ENCODE results near the gene TMEM106C. TPM values are rescaled to one million over a fixed set of nuclear protein-coding genes. Genes with fewer than 3 reads are reported as not detected.
A peak's percentile ranks its signal among the peaks of the same experiment; 100 is the strongest.

TMEM106C gene
- total and polyA plus RNA-seq, 8 donors, result 24.7 to 44.7 (median 31.7) TPM

GRCh38 chr12:47942614-47943225 is 20.7 kb upstream of the TMEM106C start:
- H3K27me3 ChIP-seq, result peaks cover 0 to 4% (median 0%) of the 10 kb centered on the region in 4 donors
- H3K27ac ChIP-seq, result no peak overlapping the region
- no peak for DNase-seq
- FAIRE-seq, result no peak
- H3K36me3 ChIP-seq, result no peaks in the 10 kb centered on the region
- H3K4me3 ChIP-seq, result no peak overlapping the region
- no peak for TF ChIP-seq CTCF (IDR thresholded peaks at IDR 0.05)
- ATAC-seq, result no peak
- 52 to 58% methylated on average over 30 to 31 of the region's 31 CpGs for WGBS, 2 donors
- intact Hi-C loops (cut with DNase I), result no loop called here
- H3K4me1 ChIP-seq, result peaks cover 0 to 4% (median 0%) of the 10 kb centered on the region in 3 donors
- H3K9me3 ChIP-seq, result no peaks in the 10 kb centered on the region

- no peaks in the 10 kb centered on the region for H3K9me3 ChIP-seq
- FAIRE-seq (no peak), DNase-seq (peak in 2 of 6 donors; percentile 25 to 48), ATAC-seq (peak in 3 of 4 donors; percentile 23 to 42 (median 39))
- H3K36me3 ChIP-seq, result no peaks in the 10 kb centered on the region
- no peak overlapping the region for H3K4me3 ChIP-seq
- peaks cover 0 to 4% (median 0%) of the 10 kb centered on the region in 3 donors for H3K4me1 ChIP-seq
- H3K27me3 ChIP-seq, result peaks cover 0 to 4% (median 0%) of the 10 kb centered on the region in 4 donors
- no peak overlapping the region for H3K27ac ChIP-seq
- TF ChIP-seq CTCF (IDR thresholded peaks at IDR 0.05), result no peak
- 58 to 62% methylated on average over 11 to 12 of the region's 12 CpGs for WGBS, 2 donors
- intact Hi-C loops (cut with DNase I), result no loop called here
These were observed 19.6 kb upstream of the TMEM106C start for GRCh38 chr12:47943623-47944340.

GRCh38 chr12:47944685-47945340 is 18.6 kb upstream of the TMEM106C start:
- no peak for ATAC-seq
- DNase-seq, result no peak
- peaks cover 0 to 4% (median 0%) of the 10 kb centered on the region in 3 donors for H3K4me1 ChIP-seq
- H3K4me3 ChIP-seq, result no peak overlapping the region
- intact Hi-C loops (cut with DNase I), result no loop called here
- no peak for TF ChIP-seq CTCF (IDR thresholded peaks at IDR 0.05)
- no peak overlapping the region for H3K27ac ChIP-seq
- FAIRE-seq, result no peak
- no peaks in the 10 kb centered on the region for H3K9me3 ChIP-seq
- 76 to 79% methylated on average over 6 of the region's 6 CpGs for WGBS, 2 donors
- peaks cover 0 to 4% (median 0%) of the 10 kb centered on the region in 4 donors for H3K27me3 ChIP-seq
- no peaks in the 10 kb centered on the region for H3K36me3 ChIP-seq

GRCh38 chr12:47945341-47945728 is 18.1 kb upstream of the TMEM106C start:
- Histone ChIP-seq H3K27ac (no peak overlapping the region), H3K9me3 (no peaks in the 10 kb centered on the region), H3K4me1 (peaks cover 0 to 4% (median 0%) of the 10 kb centered on the region in 3 donors), H3K4me3 (no peak overlapping the region), H3K36me3 (no peaks in the 10 kb centered on the region), H3K27me3 (peaks cover 0 to 4% (median 0%) of the 10 kb centered on the region in 4 donors)
- intact Hi-C loops (cut with DNase I), result no loop called here
- FAIRE-seq (no peak), ATAC-seq (no peak), DNase-seq (no peak)
- WGBS, 2 donors, result 53 to 61% methylated on average over 1 of the region's 1 CpG
- TF ChIP-seq CTCF (IDR thresholded peaks at IDR 0.05), result no peak
